Measurements from ENCODE around the gene ASXL1. TPM values are rescaled to one million over a fixed set of nuclear protein-coding genes. Genes with fewer than 3 reads are reported as not detected.

ASXL1 gene
- total and polyA plus RNA-seq, 2 experiments from 2014 or later = 10.4 to 29.0 TPM

- H3K4me1 Mint-ChIP-seq = peaks cover 18% of the 10 kb centered on the region; the same call in 2 of the 3 replicates
Observed at GRCh38 chr20:32457479-32457986, 99.4 kb downstream of the ASXL1 start.

GRCh38 chr20:32458061-32458836 is 100.1 kb downstream of the ASXL1 start:
- Mint-ChIP-seq H3K4me3 (peak overlapping the region; percentile 62), H3K9me3 (no peaks in the 10 kb centered on the region), H3K36me3 (ENCODE audit: low read depth) (peaks cover 11% of the 10 kb centered on the region), H3K27ac (peak overlapping the region; percentile 15; the same call in 1 of the 2 replicates), H3K4me1 (peaks cover 18% of the 10 kb centered on the region; the same call in 2 of the 3 replicates), H3K27me3 (ENCODE audit: insufficient read depth, low read depth, poor library complexity) (peaks cover 14% of the 10 kb centered on the region)
- Histone ChIP-seq H2AFZ (peak overlapping the region; percentile 90), H3K79me2 (replicated peaks; ENCODE audit: insufficient read depth) (0 out of 2 replicates have a peak, but pooled peaks cover 9% of the 10 kb centered on the region), H3K27ac (ENCODE audit: low read depth) (peak overlapping the region; percentile 92), H3F3A (replicated peaks; ENCODE audit: low read depth) (0 out of 2 replicates have a peak, but pooled peaks cover 15% of the 10 kb centered on the region), H4K20me1 (replicated peaks; ENCODE audit: insufficient read depth) (peaks cover 30% of the 10 kb centered on the region), H3K9me2 (ENCODE audit: insufficient read depth) (no peaks in the 10 kb centered on the region), H3K36me3 (ENCODE audit: insufficient read depth) (peaks cover 4% of the 10 kb centered on the region; the same call in 1 of the 2 replicates), H3K27me3 (ENCODE audit: insufficient read depth) (no peaks in the 10 kb centered on the region), H3K4me3 (peak overlapping the region; percentile 82), H3K4me2 (peak overlapping the region; percentile 92), H3K4me1 (ENCODE audit: insufficient read depth) (peaks cover 15% of the 10 kb centered on the region)
- ATAC-seq = peak; percentile 6
- DNase-seq (ENCODE audit: low spot score) = peak; percentile 36
- TF ChIP-seq, protein P1, sequence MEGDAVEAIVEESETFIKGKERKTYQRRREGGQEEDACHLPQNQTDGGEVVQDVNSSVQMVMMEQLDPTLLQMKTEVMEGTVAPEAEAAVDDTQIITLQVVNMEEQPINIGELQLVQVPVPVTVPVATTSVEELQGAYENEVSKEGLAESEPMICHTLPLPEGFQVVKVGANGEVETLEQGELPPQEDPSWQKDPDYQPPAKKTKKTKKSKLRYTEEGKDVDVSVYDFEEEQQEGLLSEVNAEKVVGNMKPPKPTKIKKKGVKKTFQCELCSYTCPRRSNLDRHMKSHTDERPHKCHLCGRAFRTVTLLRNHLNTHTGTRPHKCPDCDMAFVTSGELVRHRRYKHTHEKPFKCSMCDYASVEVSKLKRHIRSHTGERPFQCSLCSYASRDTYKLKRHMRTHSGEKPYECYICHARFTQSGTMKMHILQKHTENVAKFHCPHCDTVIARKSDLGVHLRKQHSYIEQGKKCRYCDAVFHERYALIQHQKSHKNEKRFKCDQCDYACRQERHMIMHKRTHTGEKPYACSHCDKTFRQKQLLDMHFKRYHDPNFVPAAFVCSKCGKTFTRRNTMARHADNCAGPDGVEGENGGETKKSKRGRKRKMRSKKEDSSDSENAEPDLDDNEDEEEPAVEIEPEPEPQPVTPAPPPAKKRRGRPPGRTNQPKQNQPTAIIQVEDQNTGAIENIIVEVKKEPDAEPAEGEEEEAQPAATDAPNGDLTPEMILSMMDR (conservative IDR thresholded peaks at IDR 0.05; ENCODE audit: low read depth in 2 of 2) = no peak
- TF ChIP-seq CREB1 (CRISPR knock-in tag; IDR thresholded peaks at IDR 0.05; ENCODE audit: low read depth) (no peak), STAT1 (IDR thresholded peaks at IDR 0.05; ENCODE audit: unreplicated experiment) (no peak), ZNF331 (CRISPR knock-in tag; IDR thresholded peaks at IDR 0.05; ENCODE audit: low read depth) (no peak), JUNB (IDR thresholded peaks at IDR 0.05; ENCODE audit: unreplicated experiment) (no peak), ZNF114 (CRISPR knock-in tag; IDR thresholded peaks at IDR 0.05) (no peak), POLR2AphosphoS5 (IDR thresholded peaks at IDR 0.05; ENCODE audit: low read depth) (no peak)
- TF ChIP-seq, protein P2, sequence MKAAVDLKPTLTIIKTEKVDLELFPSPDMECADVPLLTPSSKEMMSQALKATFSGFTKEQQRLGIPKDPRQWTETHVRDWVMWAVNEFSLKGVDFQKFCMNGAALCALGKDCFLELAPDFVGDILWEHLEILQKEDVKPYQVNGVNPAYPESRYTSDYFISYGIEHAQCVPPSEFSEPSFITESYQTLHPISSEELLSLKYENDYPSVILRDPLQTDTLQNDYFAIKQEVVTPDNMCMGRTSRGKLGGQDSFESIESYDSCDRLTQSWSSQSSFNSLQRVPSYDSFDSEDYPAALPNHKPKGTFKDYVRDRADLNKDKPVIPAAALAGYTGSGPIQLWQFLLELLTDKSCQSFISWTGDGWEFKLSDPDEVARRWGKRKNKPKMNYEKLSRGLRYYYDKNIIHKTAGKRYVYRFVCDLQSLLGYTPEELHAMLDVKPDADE (IDR thresholded peaks at IDR 0.05) = no peak

More at GRCh38 chr20:32457479-32457986, 99.4 kb downstream of the ASXL1 start:
- Mint-ChIP-seq H3K36me3 (ENCODE audit: low read depth) (peaks cover 15% of the 10 kb centered on the region), H3K4me3 (peak overlapping the region; percentile 62), H3K9me3 (no peaks in the 10 kb centered on the region), H3K27me3 (ENCODE audit: insufficient read depth, low read depth, poor library complexity) (peaks cover 16% of the 10 kb centered on the region), H3K27ac (peak overlapping the region; percentile 15; the same call in 1 of the 2 replicates)
- ATAC-seq (peak; percentile 88), DNase-seq (ENCODE audit: low spot score) (peak; percentile 99)
- Histone ChIP-seq H3K4me2 (peak overlapping the region; percentile 92), H4K20me1 (replicated peaks; ENCODE audit: insufficient read depth) (peaks cover 23% of the 10 kb centered on the region), H3K27me3 (ENCODE audit: insufficient read depth) (no peaks in the 10 kb centered on the region), H3K4me1 (ENCODE audit: insufficient read depth) (peaks cover 14% of the 10 kb centered on the region), H3K9me2 (ENCODE audit: insufficient read depth) (no peaks in the 10 kb centered on the region), H2AFZ (peak overlapping the region; percentile 90), H3K4me3 (peak overlapping the region; percentile 82), H3F3A (replicated peaks; ENCODE audit: low read depth) (0 out of 2 replicates have a peak, but pooled peaks cover 15% of the 10 kb centered on the region), H3K36me3 (ENCODE audit: insufficient read depth) (peaks cover 4% of the 10 kb centered on the region; the same call in 1 of the 2 replicates), H3K27ac (ENCODE audit: low read depth) (peak overlapping the region; percentile 92), H3K79me2 (replicated peaks; ENCODE audit: insufficient read depth) (0 out of 2 replicates have a peak, but pooled peaks cover 7% of the 10 kb centered on the region)
- TF ChIP-seq REST (IDR thresholded peaks at IDR 0.05; ENCODE audit: unreplicated experiment) = no peak

Measured in GM23338 (cell line).